SU-DHL-6 (cell line): Measurements from ENCODE around the gene NTSR1.

Source experiments
- H2AFZ ChIP-seq: fragments of 200-600 bp; sonication (generic); 2 replicates; pipeline ENCODE4 v1.6.1; 2014; ENCODE audit warnings: low read depth, mild to moderate bottlenecking, moderate library complexity, mixed read lengths, antibody characterized with exemption, low read length; ENCODE audit not compliant: severe bottlenecking
- H3F3A ChIP-seq: fragments of 200-600 bp; shearing (Covaris generic); 2 replicates; pipeline ENCODE4 v1.6.0; 2016; ENCODE audit warnings: antibody characterized with exemption, mild to moderate bottlenecking; ENCODE audit not compliant: insufficient read depth
- H3K27ac ChIP-seq: fragments of 200-600 bp; sonication (generic); 2 replicates; pipeline ENCODE4 v1.5.1; 2016; ENCODE audit warnings: low read depth, mild to moderate bottlenecking, low read length, moderate library complexity, mixed read lengths
- H3K27me3 ChIP-seq: fragments of 200-600 bp; sonication (generic), shearing (Covaris generic); 2 replicates; pipeline ENCODE4 v1.6.0; 2014; ENCODE audit warnings: mild to moderate bottlenecking, low read length
- H3K36me3 ChIP-seq: fragments of 200-600 bp; sonication (generic); 2 replicates; pipeline ENCODE4 v1.6.1; 2014; ENCODE audit warnings: mild to moderate bottlenecking, low read length, mixed read lengths
- H3K4me2 ChIP-seq: fragments of 300-600, 200-600 bp; shearing (Covaris generic), sonication (generic); 2 replicates; pipeline ENCODE4 v1.6.0; 2014; ENCODE audit warnings: low read length, low read depth, mild to moderate bottlenecking; ENCODE audit not compliant: poor library complexity, severe bottlenecking
- H3K4me3 ChIP-seq: fragments of 200-600 bp; sonication (generic); 2 replicates; pipeline ENCODE4 v1.5.1; 2014; ENCODE audit warnings: antibody characterized with exemption, low read length, mild to moderate bottlenecking, mixed read lengths; ENCODE audit not compliant: insufficient read depth, poor library complexity, severe bottlenecking
- H3K79me2 ChIP-seq: fragments of 200-600 bp; sonication (generic); 2 replicates; pipeline ENCODE4 v1.6.1; 2014; ENCODE audit warnings: mild to moderate bottlenecking, low read length, moderate library complexity; ENCODE audit not compliant: insufficient read depth
- H3K9ac ChIP-seq: fragments of 200-600 bp; sonication (generic); 2 replicates; pipeline ENCODE4 v1.7.0; 2014; ENCODE audit warnings: mild to moderate bottlenecking, low read length
- H3K9me2 ChIP-seq: fragments of 200-600 bp; sonication (generic); replicated peaks from 2 replicates; pipeline ENCODE4 v1.6.1; 2014; ENCODE audit warnings: low read length; ENCODE audit not compliant: insufficient read depth
- H3K9me3 ChIP-seq: fragments of 200-600 bp; sonication (generic); 2 replicates; pipeline ENCODE4 v1.6.1; 2014; ENCODE audit warnings: low read length, mixed read lengths; ENCODE audit not compliant: insufficient read depth
- H4K20me1 ChIP-seq: fragments of 200-600 bp; sonication (generic); 2 replicates; pipeline ENCODE4 v1.6.1; 2014; ENCODE audit warnings: low read depth, mild to moderate bottlenecking, antibody characterized with exemption, low read length, moderate library complexity, mixed read lengths
- EZH2phosphoT487 ChIP-seq: fragments of 200-600 bp; sonication (generic), shearing (Covaris generic); conservative IDR thresholded peaks from 2 replicates; pipeline ENCODE4 v1.6.1; 2018; ENCODE audit warnings: mild to moderate bottlenecking, antibody characterized with exemption, low read length, moderate library complexity, mixed read lengths
- TF ChIP-seq, protein P1 (sequence below): fragments of 200-600 bp; sonication (generic); IDR thresholded peaks from one replicate; pipeline ENCODE4 v1.5.1; 2017; ENCODE audit warnings: antibody characterized with exemption, mild to moderate bottlenecking, low read length, moderate library complexity; ENCODE audit not compliant: insufficient read depth, poor library complexity, severe bottlenecking

The NTSR1 gene

DNA sequence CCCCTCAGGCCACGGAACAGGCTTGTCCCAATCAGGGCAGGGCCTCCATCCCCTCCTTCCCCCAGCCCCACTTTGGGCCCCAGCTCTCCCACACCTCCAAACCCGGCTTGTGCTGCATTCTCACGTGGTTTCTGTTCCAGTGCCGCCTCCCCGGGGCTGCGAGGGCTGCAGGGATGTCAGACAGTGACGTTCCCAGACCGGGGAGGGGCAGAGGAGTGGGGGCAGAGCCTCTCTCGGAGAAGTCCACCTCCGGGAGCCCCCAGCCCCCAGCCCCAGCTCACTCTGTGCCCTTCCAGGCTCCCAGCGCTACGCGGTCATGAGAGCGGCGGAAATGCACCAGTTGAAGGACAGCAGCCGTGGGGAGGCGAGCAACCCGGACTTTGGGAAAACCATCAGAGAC is 47.9 kb upstream of the NTSR1 start:
- no peaks in the 10 kb centered on the region for H3K79me2 ChIP-seq

DNA sequence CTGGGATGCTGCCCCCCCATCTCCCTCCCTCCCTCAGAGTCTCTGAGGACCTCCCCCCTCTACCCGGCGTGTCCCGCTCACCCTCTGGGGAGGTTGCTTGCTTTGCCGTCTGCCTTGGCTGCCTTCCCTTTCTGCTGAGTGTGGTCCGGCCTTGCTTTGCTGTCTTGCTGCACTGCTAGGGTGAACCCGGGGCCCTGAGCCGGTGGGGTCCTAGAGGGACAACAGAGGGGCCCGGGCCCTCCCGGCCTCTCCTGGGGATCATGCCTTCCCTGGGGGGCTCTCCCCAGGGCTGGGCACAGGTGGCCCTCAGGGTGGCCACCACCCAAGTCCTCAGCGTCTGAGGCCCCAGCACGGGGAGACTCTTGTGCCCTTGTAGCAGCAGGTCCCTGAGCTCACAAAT is 47.0 kb upstream of the NTSR1 start:
- no peak overlapping the region for H3K27ac ChIP-seq
- no peaks in the 10 kb centered on the region for H3F3A ChIP-seq
- no peak overlapping the region for H3K4me2 ChIP-seq
- TF ChIP-seq, protein P1, sequence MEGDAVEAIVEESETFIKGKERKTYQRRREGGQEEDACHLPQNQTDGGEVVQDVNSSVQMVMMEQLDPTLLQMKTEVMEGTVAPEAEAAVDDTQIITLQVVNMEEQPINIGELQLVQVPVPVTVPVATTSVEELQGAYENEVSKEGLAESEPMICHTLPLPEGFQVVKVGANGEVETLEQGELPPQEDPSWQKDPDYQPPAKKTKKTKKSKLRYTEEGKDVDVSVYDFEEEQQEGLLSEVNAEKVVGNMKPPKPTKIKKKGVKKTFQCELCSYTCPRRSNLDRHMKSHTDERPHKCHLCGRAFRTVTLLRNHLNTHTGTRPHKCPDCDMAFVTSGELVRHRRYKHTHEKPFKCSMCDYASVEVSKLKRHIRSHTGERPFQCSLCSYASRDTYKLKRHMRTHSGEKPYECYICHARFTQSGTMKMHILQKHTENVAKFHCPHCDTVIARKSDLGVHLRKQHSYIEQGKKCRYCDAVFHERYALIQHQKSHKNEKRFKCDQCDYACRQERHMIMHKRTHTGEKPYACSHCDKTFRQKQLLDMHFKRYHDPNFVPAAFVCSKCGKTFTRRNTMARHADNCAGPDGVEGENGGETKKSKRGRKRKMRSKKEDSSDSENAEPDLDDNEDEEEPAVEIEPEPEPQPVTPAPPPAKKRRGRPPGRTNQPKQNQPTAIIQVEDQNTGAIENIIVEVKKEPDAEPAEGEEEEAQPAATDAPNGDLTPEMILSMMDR = no peak
- TF ChIP-seq EZH2phosphoT487 = no peak
- no peaks in the 10 kb centered on the region for H3K79me2 ChIP-seq
- no peak overlapping the region for H2AFZ ChIP-seq
- H3K9ac ChIP-seq = no peak overlapping the region
- H3K9me2 ChIP-seq = no peaks in the 10 kb centered on the region
- no peaks in the 10 kb centered on the region for H4K20me1 ChIP-seq
- H3K4me3 ChIP-seq = no peak overlapping the region
- no peaks in the 10 kb centered on the region for H3K36me3 ChIP-seq
- H3K27me3 ChIP-seq = no peaks in the 10 kb centered on the region
- no peaks in the 10 kb centered on the region for H3K9me3 ChIP-seq

More for the DNA sequence above, 47.9 kb upstream of the NTSR1 start:
- no peaks in the 10 kb centered on the region for H3F3A ChIP-seq
- H3K4me3 ChIP-seq = no peak overlapping the region
- no peaks in the 10 kb centered on the region for H3K36me3 ChIP-seq
- no peak overlapping the region for H3K27ac ChIP-seq
- TF ChIP-seq EZH2phosphoT487 = no peak
- TF ChIP-seq, protein P1 = no peak
- H4K20me1 ChIP-seq = no peaks in the 10 kb centered on the region
- no peaks in the 10 kb centered on the region for H3K9me3 ChIP-seq
- H3K9me2 ChIP-seq = no peaks in the 10 kb centered on the region
- no peaks in the 10 kb centered on the region for H3K27me3 ChIP-seq
- no peak overlapping the region for H3K4me2 ChIP-seq
- H2AFZ ChIP-seq = no peak overlapping the region
- H3K9ac ChIP-seq = no peak overlapping the region

DNA sequence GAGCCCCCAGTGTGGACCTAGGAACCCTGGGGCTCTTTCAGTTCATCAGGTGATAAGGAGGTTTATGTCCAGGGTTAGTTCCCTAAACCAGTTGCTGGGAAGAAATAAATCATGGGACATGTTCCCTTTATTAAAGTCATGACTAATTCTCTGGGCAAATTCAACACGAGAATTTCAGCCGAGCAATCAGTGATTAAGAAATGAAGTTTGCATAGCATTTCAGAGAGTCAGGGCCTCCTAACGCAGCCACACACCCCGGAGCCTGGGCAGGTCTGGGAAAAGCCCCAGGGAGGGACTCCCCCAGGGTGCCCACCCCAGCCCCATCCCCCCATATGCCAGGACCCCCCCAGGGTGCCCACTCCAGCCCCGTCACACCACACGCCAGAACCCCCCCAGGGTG is 46.2 kb upstream of the NTSR1 start:
- Histone ChIP-seq H3K27me3 (no peaks in the 10 kb centered on the region), H3K36me3 (no peaks in the 10 kb centered on the region), H3F3A (no peaks in the 10 kb centered on the region), H3K9me2 (no peaks in the 10 kb centered on the region), H3K9ac (no peak overlapping the region), H3K79me2 (no peaks in the 10 kb centered on the region), H3K4me3 (no peak overlapping the region), H3K9me3 (no peaks in the 10 kb centered on the region), H3K4me2 (no peak overlapping the region), H4K20me1 (no peaks in the 10 kb centered on the region), H2AFZ (no peak overlapping the region), H3K27ac (no peak overlapping the region)
- no peak for TF ChIP-seq EZH2phosphoT487
- TF ChIP-seq, protein P1 = no peak
